Type B pancreatic cell (in vitro differentiated cells): ENCODE data around the gene KCNJ8. TPM values are rescaled to one million over a fixed set of nuclear protein-coding genes. Genes with fewer than 3 reads are reported as not detected.
"Not testable (repeated sequence)": the region's sequence is repeated elsewhere in the genome, so short reads cannot be mapped to it uniquely, and the experiment has no call there.

Experiments
- DNase-seq: peaks from one replicate; pipeline ENCODE4 v3.0.0; 2021; ENCODE audit warnings: mixed read lengths; ENCODE audit not compliant: unreplicated experiment; ENCODE audit errors: extremely low spot score
- H3K27ac Mint-ChIP-seq: 2 replicates; pipeline ENCODE4 v1.8.0; 2021; ENCODE audit warnings: mild to moderate bottlenecking, mixed read lengths
- H3K27me3 Mint-ChIP-seq: 2 replicates; pipeline ENCODE4 v1.8.0; 2021; ENCODE audit warnings: mixed read lengths
- H3K36me3 Mint-ChIP-seq: 2 replicates; pipeline ENCODE4 v1.8.0; 2021; ENCODE audit warnings: mixed read lengths
- H3K4me1 Mint-ChIP-seq: one replicate; pipeline ENCODE4 v1.8.0; 2021; ENCODE audit warnings: mixed read lengths; ENCODE audit not compliant: unreplicated experiment
- H3K4me3 Mint-ChIP-seq: 2 replicates; pipeline ENCODE4 v1.8.0; 2021; ENCODE audit warnings: mild to moderate bottlenecking, mixed read lengths
- H3K9me3 Mint-ChIP-seq: 2 replicates; pipeline ENCODE4 v1.8.0; 2021; ENCODE audit warnings: mixed read lengths
- total RNA-seq: library from RNA; stranded (reverse); gene quantifications from 2 replicates; pipeline ENCODE4 v1.2.1, GENCODE V29; 2021; ENCODE audit warnings: low replicate concordance
- TF ChIP-seq, protein P1 (sequence below): fragments of 200-600 bp; sonication (generic); conservative IDR thresholded peaks from 2 replicates; pipeline ENCODE4 v1.5.0; 2021; ENCODE audit warnings: antibody characterized with exemption, mild to moderate bottlenecking

KCNJ8 gene
- total RNA-seq, 1 donor from 2014 or later = 2.4 TPM

- DNase-seq = no peak
- TF ChIP-seq, protein P1, sequence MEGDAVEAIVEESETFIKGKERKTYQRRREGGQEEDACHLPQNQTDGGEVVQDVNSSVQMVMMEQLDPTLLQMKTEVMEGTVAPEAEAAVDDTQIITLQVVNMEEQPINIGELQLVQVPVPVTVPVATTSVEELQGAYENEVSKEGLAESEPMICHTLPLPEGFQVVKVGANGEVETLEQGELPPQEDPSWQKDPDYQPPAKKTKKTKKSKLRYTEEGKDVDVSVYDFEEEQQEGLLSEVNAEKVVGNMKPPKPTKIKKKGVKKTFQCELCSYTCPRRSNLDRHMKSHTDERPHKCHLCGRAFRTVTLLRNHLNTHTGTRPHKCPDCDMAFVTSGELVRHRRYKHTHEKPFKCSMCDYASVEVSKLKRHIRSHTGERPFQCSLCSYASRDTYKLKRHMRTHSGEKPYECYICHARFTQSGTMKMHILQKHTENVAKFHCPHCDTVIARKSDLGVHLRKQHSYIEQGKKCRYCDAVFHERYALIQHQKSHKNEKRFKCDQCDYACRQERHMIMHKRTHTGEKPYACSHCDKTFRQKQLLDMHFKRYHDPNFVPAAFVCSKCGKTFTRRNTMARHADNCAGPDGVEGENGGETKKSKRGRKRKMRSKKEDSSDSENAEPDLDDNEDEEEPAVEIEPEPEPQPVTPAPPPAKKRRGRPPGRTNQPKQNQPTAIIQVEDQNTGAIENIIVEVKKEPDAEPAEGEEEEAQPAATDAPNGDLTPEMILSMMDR = no peak
- peaks cover 6% of the 10 kb centered on the region for H3K4me1 Mint-ChIP-seq
- no peaks in the 10 kb centered on the region for H3K9me3 Mint-ChIP-seq
- H3K36me3 Mint-ChIP-seq = no peaks in the 10 kb centered on the region
- no peak overlapping the region for H3K4me3 Mint-ChIP-seq
- peaks cover 2% of the 10 kb centered on the region for H3K27me3 Mint-ChIP-seq
- no peak overlapping the region for H3K27ac Mint-ChIP-seq
Observed at GRCh38 chr12:21815306-21816062, 41.0 kb upstream of the KCNJ8 start.

- Mint-ChIP-seq H3K4me3 (no peak overlapping the region), H3K4me1 (peaks cover 6% of the 10 kb centered on the region), H3K27me3 (peaks cover 2% of the 10 kb centered on the region), H3K27ac (no peak overlapping the region), H3K9me3 (no peaks in the 10 kb centered on the region), H3K36me3 (no peaks in the 10 kb centered on the region)
- TF ChIP-seq, protein P1 = no peak
- DNase-seq = no peak
Observed at GRCh38 chr12:21814814-21815213, 40.3 kb upstream of the KCNJ8 start.

GRCh38 chr12:21814327-21814726 is 39.8 kb upstream of the KCNJ8 start:
- Mint-ChIP-seq H3K4me3 (no peak overlapping the region), H3K9me3 (no peaks in the 10 kb centered on the region), H3K36me3 (no peaks in the 10 kb centered on the region), H3K27me3 (peaks cover 2% of the 10 kb centered on the region), H3K4me1 (peaks cover 3% of the 10 kb centered on the region), H3K27ac (no peak overlapping the region)
- no peak for DNase-seq
- TF ChIP-seq, protein P1 = no peak

DNA sequence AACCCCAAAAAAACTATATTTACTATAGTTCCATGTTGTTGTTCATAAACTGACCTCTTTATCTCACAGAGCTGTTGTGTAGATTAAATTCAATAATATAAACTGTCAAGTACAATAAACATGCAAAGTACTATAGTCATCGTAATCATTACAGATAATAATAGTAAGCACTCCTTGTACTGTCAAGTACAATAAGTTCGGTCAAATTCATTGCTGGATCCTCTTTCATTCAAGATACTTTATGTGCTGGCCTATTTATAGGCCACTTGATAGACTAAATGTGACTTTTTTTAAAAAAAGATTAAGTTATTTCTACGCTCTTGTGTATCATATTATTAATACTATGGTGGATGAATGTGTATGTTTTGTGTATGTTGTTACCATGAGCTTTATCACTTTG is 39.2 kb upstream of the KCNJ8 start:
- H3K36me3 Mint-ChIP-seq = no peaks in the 10 kb centered on the region
- no peak overlapping the region for H3K4me3 Mint-ChIP-seq
- H3K4me1 Mint-ChIP-seq = no peaks in the 10 kb centered on the region
- H3K27me3 Mint-ChIP-seq = peaks cover 2% of the 10 kb centered on the region
- DNase-seq = no peak
- no peak overlapping the region for H3K27ac Mint-ChIP-seq
- TF ChIP-seq, protein P1 = no peak
- no peaks in the 10 kb centered on the region for H3K9me3 Mint-ChIP-seq

DNA sequence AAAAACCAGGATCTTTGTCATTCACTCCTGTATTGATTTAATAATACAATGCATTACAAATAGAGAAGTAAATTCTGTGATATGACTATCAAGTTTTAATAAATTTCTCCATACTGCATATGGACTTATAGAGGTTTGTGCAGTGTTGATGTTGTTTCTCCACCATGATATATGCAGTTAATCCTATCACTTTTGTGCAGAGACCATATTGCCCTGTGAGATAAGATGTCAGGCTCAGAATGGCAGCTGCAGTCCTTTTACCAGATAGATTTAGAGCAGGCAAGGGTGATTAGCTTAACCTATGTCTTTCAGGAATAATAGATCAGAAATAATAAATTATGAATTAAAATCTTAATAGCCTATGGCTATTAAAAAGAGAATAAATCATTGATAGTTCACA is 38.6 kb upstream of the KCNJ8 start:
- Mint-ChIP-seq H3K9me3 (no peaks in the 10 kb centered on the region), H3K36me3 (no peaks in the 10 kb centered on the region), H3K27me3 (peaks cover 2% of the 10 kb centered on the region), H3K4me3 (no peak overlapping the region), H3K27ac (no peak overlapping the region), H3K4me1 (no peaks in the 10 kb centered on the region)
- no peak for DNase-seq
- TF ChIP-seq, protein P1 = no peak

DNA sequence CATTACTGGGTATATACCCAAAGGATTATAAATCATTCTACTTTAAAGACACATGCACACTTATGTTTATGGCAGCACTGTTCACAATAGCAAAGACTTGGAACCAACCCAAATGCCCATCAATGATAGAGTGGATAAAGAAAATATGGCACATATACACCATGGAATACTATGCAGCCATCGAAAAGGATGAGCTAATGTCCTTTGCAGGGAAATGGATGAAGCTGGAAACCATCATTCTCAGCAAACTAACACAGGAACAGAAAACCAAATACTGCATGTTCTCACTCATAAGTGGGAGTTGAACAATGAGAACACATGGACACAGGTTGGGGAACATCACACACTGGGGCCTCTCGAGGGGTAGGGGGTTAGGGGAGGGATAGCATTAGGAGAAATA is 37.8 kb upstream of the KCNJ8 start:
- not testable (repeated sequence) for H3K4me3 Mint-ChIP-seq, DNase-seq, H3K36me3 Mint-ChIP-seq, H3K9me3 Mint-ChIP-seq, H3K27me3 Mint-ChIP-seq, H3K27ac Mint-ChIP-seq, H3K4me1 Mint-ChIP-seq
